Head of caudate nucleus (tissue), 42 donors: ENCODE measurements around the gene PKNOX1.
A peak's percentile ranks its signal among the peaks of the same experiment; 100 is the strongest.
"Not testable (repeated sequence)": the region's sequence is repeated elsewhere in the genome, so short reads cannot be mapped to it uniquely, and the experiment has no call there.

ENCODE experiments used
- DNase-seq, 42 donors: peaks; one replicate each; pipeline versions ENCODE4 v3.0.0 to v3.0.0-alpha.2; 2020 to 2021; ENCODE audit warnings: mixed read lengths in 7 of 42
- intact Hi-C: fragments of 100-400 bp; cut with DNase I; formaldehyde crosslinking; loops from one replicate; pipeline ENCODE4 v1.15.0; 2022

The PKNOX1 gene

DNA sequence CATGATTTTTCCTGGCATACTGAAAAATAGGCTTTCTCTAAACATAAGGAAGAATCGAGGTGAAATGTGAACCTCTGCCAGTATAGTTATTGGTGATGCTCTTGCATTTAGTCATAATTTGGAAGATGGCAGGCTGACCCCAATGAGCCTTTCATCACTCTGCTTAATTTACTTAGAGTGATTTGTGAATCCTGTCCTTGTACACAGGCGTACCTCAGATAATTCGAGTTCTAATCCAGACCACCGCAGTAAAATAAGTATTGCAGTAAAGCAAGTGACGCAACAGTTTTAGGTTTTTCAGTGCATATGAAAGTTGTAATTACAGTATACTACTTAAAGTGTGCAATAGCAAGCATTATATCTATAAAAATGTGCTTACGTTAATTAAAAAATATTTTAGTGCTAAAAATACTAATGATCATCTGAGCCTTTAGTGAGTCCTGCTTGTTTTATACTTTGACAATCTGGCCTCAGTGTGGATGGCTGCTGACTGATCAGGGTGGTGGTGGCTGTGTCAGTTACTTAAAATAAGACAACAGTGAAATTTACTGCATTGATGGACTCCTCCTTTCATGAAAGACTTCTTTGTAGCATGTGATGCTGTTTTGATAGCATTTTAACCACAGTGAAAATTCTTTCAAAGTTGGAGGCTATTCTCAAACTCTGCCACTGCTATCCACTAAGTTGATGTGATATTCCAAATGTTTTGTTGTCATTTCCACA lies 1.7 kb downstream of the PKNOX1 start:
- DNase-seq = no peak
- intact Hi-C loops = loop anchor here (10.0 kb wide), 1 partner anchor 91 kb away; no protein-coding TSS in a partner anchor

DNA sequence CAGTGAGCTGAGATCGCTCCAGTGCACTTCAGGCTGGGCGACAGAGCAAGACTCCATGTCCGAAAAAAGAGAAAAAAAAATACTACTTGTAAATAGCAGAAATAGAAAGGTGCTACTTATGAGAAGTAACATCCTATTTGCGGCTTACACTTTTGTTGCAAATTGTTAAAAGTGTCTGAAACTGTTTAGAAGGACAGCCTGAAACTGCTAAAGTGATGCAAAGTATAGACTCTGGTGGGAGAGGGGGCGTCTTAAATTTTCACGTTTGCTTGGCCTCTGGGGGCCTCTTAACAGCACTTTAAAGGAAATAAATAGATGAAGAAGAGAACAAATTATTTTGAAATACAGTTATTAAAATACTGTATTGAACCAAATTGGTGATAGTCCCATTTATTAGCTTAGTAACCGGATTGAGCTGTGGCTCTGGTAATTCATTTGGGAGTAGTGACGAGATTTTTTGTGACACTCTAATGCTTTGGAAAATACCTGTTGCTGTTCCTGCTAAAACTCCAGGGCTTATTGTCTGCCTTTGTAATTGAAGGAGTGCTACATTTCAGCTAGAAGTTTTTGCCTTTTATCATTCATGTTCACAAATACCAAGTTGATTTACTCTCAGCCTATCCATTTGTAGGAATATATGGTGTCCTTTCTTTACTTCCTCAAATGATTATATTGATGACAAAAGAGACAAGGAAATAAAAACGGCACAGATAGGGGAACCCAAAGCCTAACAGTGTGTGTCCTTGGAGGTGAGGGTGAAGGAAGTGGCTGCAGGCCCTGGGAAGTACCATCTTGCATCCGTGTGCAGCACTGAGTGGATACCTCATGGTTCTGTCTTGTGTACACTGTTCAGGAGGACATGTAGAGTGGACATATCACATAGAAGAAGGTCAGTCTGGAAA lies 6.2 kb downstream of the PKNOX1 start:
- intact Hi-C loops = no loop called here
- no peak for DNase-seq

DNA sequence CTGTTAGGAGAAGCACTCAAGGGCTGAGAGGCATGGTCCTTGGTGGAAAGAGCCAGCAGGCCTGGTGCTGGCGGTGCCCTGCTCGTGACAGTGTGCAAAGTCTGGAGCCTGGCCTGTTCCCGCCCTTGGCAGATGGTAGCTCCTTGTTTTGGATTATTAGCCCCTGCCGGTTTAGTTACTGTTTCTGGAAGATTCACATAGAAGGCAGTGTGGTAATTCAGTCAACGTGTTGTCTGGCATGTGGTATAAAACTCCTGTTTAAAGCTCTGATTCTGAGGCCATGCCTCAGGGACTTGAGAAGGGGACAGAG lies 6.8 kb downstream of the PKNOX1 start:
- DNase-seq = no peak
- intact Hi-C loops = no loop called here

DNA sequence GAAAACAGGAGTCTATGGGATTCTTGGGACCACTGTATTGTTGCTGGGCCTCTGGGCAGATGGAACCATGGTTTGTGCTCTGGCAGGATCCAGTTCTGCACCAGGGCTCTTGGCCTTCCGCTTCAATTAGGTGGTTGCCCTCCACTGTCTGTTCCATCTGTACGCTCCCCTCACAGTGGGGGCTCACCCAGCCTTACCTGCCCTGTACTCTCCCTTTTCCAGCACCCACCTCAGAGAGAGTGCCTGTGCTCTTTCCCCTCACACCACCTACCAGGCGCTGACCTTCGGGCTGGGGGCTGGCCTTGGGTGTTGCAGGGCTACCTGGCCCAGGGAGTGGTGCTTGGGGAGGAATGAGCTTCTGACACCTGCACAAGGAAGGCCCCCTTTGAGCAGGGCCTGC lies 7.5 kb downstream of the PKNOX1 start:
- intact Hi-C loops = no loop called here
- no peak for DNase-seq

DNA sequence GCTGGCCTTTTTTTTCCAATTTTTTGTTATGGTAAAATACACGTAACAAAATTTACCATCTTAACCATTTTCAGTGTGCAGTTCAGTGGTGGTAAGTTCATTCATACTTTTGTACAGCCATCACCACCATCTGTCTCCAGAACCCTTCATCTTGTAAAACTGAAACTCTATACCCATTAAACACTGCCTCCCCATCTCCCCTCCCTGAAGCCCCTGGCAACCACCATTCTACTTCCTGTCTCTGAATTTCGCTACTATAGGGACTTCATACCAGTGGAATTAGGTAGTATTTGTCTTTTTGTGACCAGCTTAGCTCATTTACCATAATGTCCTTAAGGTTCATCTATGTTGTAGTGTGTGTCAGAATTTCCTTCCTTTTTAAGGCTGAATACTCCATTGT lies 8.7 kb downstream of the PKNOX1 start:
- no peak for DNase-seq
- intact Hi-C loops = no loop called here

DNA sequence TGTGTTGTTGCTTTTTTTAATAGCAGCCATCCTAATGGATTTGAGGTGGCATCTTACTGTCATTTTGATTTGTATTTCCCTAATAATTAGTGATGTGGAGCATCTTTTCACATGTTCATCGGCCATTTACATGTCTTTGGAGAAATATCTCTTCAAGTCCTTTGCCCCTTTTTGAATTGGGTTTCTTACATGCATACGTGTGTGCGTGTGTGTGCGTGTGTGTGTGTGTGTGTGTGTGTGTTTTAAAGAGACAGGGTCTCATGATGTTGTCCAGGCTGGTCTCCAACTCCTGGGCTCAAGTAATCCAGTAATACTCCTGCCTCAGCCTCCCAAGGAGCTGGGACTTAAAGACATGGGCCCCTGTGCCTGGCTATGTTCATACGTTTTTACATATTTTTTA lies 9.5 kb downstream of the PKNOX1 start:
- no peak for DNase-seq
- intact Hi-C loops = no loop called here

DNA sequence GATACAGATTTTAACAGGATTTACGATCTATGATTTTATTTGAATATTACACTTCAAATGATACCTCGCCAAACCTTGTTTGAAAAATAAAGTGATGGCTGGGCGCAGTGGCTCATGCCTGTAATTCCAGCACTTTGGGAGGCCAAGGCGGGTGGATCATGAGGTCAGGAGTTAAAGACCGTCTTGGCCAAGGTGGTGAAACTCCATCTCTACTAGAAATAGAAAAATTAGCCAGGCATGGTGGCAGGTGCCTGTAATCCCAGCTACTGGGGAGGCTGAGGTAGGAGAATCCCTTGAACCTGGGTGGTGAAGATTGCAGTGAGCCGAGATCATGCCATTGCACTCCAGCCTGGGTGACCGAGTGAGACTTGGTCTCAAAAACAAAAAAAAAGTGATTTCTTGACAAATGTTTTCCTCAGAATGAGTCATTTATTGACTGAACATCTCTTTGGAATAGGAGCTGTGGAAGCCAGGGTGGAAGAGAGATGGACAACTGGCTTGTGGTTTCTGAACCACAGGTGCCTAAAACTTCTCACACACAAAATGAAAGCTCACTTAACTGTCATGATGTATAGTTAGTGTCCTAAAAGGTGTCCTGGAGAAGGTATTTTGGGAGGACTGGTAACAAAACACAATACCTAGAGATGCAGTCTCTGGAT lies 11.9 kb downstream of the PKNOX1 start:
- intact Hi-C loops = no loop called here
- DNase-seq = no peak

DNA sequence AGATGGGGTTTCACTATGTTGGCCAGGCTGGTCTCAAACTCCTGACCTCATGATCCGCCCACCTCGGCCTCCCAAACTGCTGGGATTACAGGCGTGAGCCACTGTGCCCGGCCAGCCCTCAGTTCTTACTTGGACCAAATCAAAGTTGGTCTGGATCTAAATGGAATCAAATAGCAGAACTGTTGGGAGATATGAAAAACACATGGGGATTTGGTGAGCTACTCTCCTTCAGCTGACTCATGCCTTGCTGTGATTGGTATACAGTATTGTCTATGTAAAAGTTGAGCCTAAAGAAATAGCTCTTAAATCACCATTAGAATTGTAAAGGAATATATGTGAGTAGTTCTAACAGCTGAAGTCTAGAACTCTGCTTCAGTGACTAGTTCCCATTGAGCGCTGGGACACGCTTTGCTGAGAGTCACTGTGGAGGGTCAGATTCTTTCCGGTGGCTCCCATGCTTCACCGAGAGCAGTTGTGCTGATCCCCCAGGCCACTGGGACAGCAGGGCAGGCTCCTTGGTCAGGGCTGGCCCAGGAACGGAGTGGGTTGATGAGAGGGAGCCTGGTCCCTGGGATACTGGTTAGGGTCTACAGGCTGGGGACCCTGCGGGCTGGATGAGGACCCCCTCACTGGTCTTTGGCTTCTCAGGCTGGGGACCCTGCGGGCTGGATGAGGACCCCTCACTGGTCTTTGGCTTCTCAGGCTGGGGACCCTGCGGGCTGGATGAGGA lies 14.0 kb downstream of the PKNOX1 start:
- DNase-seq = no peak
- intact Hi-C loops = no loop called here

DNA sequence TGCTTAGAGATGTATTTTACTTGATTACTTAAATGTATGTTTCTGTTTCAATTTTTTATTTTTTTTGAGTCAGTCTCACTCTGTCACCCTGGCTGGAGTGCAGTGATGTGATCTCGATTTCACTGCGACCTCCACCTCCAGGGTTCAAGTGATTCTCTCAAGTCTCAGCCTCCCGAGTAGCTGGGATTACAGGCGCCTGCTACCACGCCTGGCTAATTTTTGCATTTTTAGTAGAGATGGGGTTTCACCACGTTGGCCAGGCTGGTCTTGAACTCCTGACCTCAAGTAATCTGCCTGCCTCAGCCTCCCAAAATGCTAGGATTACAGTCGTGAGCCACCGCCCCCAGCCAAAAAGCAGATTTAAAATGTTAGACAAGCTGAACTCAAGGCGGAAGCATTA lies 15.0 kb downstream of the PKNOX1 start:
- intact Hi-C loops, DNase-seq: not testable (repeated sequence)

DNA sequence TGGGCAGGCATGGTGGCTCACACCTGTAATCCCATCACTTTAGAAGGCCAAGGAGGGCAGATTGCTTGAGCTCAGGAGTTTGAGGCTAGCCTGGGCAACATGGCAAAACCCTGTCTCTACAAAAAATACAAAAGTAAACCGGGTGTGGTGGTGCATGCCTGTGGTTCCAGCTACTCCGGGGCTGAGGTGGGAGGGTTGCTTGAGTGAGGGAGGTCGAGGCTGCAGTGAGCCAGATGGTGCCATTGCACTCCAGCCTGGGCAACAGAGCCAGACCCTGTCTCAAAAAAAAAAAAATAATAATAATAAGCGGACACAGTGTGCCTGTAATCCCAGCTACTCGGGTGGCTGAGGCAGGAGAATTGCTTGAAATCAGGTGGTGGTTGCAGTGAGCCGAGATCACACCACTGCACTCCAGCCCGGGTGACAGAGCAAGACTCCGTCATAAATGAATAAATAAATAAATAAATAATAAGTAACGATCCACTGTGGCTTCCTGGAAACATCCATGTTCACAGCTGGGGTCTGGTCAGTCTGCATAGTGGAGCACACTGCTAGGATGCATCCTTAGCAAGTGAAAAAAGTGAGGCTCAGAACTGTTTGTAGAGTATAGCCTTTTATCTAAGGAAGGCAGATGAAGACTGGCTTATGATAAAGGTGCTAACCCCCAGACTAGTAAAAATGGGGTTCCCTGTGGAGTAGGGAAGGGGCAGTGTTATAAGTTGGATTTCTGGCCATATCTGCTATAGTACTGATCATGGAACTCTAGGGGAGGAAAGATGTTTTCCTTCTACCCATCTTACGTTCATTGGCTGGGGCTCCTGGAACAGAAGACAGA lies 15.7 kb downstream of the PKNOX1 start:
- intact Hi-C loops = no loop called here

DNA sequence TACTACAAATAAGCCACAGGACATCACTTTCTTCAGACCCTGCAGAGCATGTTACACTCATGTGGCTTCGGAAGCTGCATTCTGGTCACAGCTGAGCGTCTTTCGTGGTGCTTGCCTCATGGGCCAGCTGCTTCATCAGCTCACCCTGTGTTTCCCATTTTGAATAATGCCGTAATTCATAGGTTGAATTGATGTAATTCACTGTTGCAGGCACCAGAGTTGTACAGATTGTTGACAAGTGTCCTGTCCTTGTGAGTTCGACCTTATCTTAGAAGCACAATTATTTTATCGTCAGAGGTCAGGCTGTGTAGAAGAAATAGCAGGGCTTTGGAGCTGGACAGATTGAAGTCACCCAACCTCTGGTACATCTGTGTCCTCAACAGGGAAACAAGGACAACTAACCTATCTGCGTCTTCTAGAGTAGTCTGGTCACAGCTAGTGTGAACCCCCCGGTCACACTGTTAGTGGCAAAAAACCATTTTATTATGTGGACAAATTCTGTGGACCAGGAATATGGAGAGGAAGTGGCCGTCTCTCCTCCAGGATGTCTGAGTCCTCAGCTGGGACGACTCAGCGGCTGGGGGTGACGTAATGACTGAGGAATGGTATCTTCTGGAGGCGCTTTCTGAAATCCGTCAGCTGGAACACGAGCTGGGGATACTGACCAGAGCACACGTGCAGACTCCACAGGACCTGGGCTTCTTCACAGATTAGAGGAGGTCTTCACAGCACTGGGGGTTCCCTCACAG lies 17.8 kb downstream of the PKNOX1 start:
- intact Hi-C loops = no loop called here
- DNase-seq = peak in 10 of 42 donors; percentile 8 to 51 (median 20)

More for the DNA sequence above, 15.7 kb downstream of the PKNOX1 start:
- DNase-seq = no peak

DNA sequence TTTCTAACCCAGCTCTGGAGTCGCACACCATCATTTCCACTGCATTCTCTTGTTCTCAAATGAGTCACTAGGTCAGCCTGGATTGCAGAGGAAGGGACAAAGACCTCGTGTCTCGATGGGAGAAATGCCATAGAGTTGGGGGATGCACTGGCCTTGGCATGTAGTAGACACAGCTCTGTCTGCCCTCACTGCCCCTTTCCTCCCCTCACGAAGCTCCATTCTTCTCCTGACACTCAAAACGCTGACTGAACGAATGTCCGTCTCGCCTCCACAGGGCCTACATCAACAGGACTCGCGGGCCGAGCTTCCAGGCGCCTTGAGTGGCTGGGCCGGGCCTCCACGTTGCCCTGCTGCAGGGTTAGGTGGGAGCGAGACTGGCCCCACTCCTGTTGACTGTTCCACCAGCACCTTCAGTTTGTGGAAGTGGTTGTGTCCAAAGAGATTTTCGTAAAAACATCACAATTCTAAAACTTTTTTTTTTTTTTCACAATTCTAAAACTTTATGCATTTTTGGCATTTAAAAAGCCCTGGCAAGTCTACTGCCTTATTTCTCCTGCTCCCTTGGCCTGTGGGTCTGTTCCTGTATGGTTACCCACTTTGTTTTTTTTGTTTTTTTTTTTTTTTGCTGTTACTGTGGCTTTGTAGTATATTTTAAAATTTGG lies 18.8 kb downstream of the PKNOX1 start:
- intact Hi-C loops = no loop called here
- DNase-seq = no peak

DNA sequence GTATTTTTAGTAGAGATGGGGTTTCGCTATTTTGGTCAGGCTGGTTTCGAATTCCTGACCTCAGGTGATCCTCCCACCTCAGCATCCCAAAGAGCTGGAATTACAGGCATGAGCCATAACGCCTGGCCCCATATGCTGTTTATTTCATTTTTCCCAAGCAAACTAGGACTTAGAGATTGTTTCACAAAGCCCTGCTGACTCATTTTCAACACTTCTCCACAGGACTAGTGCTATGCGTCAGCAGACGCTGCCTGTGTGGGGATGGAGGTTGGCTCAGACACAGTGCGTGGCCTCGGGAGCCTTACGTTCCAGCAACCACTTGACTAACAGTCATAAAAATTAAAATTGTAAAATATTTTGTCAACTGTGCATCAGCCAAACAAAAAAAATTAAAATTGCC lies 22.7 kb downstream of the PKNOX1 start:
- peak in 10 of 42 donors; percentile 17 to 54 (median 30) for DNase-seq
- intact Hi-C loops = no loop called here

DNA sequence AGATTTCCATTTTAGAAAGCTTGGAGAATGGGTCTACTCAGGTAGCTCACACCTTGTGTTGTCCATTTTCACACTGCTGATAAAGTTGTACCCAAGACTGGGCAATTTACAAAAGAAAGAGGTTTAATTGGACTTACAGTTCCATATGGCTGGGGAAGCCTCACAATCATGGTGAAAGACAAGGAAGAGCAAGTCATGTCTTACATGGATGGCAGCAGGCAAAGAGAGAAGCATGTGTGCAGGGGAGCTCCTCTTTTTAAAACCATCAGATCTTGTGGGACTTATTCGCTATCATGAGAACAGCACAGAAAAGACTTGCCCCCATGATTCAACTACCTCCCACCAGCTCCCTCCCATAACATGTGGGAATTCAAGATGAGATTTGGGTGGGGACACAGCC lies 23.6 kb downstream of the PKNOX1 start:
- intact Hi-C loops, DNase-seq: not testable (repeated sequence)

DNA sequence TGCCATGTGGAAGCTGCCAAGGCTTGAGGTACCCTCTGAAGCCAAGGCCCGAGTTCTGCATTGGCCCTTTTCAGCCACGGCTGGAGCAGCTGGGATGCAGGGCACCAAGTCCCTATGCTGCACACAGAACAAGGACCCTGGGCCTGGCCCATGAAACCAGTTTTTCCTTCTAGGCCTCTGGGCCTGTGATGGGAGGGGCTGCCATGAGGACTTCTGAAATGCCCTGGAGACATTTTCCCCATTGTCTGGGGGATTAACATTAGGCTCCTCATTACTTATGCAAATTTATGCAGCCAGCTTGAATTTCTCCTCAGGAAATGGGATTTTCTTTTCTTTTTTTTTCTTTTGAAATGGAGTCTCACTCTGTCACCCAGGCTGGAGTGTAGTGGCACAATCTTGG lies 24.8 kb downstream of the PKNOX1 start:
- intact Hi-C loops = not testable (repeated sequence)

DNA sequence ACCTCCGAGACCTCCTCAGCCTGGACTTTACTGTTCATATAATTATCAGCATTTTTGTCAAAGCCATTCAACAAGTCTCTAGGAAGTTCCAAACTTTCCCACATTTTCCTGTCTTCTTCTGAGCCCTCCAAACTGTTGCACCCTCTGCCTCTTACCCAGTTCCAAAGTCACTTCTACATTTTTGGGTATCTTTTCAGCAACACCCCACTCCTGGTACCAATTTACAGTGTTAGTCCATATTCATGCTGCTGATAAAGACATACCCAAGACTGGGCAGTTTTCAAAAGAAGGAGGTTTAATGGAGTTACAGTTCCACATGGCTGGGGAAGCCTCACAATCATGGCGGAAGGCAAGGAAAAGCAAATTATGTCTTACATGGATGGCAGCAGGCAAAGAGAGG lies 25.7 kb downstream of the PKNOX1 start:
- intact Hi-C loops, DNase-seq: not testable (repeated sequence)

More for the DNA sequence above, 24.8 kb downstream of the PKNOX1 start:
- not testable (repeated sequence) for DNase-seq

DNA sequence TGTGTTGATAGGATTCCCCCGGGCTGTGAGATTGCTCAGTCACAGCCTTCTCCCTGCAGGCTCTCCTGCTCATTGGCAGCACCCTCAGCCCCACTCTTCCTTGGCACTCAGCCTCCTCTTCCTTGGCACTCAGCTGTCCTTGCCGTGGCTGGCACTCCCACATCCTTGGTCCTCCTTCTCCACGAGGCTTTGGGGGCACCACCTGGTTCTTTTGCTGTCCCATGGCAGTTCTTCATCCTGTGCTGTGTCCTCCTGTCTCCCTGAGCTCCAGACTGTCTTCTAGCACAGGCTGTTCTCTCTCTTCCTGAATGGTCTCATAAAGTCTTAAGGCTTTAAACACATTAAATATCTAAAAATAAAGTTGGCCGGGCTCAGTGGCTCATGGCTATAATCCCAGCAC lies 27.0 kb downstream of the PKNOX1 start:
- intact Hi-C loops = no loop called here
- DNase-seq = peak in 2 of 42 donors; percentile 8 to 21
